SIG-M5 treated with dmso at 0.1 percent for 504 hours (cell line): ENCODE data around the gene BRD1.
"Not testable (repeated sequence)": the region's sequence is repeated elsewhere in the genome, so short reads cannot be mapped to it uniquely, and the experiment has no call there.

Experiments
- DNase-seq: peaks from one replicate; lab custom pipeline; 2025; ENCODE audit not compliant: unreplicated experiment; lab: John Stamatoyannopoulos, UW

BRD1 gene

GRCh38 chr22:49785046-49785521 lies 42.6 kb downstream of the BRD1 start:
- no peak for DNase-seq

- no peak for DNase-seq
Observed at GRCh38 chr22:49784630-49784971, 43.1 kb downstream of the BRD1 start.

- no peak for DNase-seq
Observed at GRCh38 chr22:49783926-49784629, 43.6 kb downstream of the BRD1 start.

DNA sequence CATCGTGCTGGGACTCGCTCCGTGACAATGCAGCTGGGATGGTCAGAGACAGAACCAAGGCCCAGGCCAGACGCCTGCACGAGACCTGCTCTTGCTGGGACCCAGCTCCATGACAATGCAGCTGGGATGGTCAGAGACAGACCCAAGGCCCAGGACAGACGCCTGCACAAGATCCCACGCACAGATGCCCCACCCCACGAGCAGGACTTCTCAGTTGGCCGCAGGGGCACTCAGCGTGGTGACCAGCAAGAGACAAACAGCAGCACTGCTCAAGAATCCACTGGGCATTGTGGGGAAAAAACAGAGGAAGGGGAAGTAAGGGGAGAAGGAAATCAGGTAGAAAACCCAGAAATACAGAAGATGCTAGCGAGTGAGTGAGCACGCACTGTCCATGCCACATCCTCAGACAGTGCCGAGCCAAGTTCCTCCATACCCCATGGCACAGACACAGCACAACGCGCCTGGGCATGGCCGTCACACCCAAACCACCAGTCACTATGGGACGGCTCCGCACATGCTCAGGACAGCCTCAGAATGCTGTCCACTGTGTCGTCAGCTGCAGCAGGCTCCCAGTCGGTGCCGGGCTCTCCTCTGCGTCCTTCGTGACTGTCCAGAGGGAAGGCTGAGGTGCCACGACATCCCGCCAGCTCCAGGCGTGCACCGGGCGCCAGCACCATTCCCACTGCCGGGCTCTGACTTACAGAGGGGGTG lies 44.5 kb downstream of the BRD1 start:
- no peak for DNase-seq

- DNase-seq: not testable (repeated sequence)
Observed at GRCh38 chr22:49781886-49782285, 45.8 kb downstream of the BRD1 start.

- DNase-seq: no peak
Observed at GRCh38 chr22:49781289-49781782, 46.3 kb downstream of the BRD1 start.

- no peak for DNase-seq
Observed at GRCh38 chr22:49780698-49781288, 46.9 kb downstream of the BRD1 start.

DNA sequence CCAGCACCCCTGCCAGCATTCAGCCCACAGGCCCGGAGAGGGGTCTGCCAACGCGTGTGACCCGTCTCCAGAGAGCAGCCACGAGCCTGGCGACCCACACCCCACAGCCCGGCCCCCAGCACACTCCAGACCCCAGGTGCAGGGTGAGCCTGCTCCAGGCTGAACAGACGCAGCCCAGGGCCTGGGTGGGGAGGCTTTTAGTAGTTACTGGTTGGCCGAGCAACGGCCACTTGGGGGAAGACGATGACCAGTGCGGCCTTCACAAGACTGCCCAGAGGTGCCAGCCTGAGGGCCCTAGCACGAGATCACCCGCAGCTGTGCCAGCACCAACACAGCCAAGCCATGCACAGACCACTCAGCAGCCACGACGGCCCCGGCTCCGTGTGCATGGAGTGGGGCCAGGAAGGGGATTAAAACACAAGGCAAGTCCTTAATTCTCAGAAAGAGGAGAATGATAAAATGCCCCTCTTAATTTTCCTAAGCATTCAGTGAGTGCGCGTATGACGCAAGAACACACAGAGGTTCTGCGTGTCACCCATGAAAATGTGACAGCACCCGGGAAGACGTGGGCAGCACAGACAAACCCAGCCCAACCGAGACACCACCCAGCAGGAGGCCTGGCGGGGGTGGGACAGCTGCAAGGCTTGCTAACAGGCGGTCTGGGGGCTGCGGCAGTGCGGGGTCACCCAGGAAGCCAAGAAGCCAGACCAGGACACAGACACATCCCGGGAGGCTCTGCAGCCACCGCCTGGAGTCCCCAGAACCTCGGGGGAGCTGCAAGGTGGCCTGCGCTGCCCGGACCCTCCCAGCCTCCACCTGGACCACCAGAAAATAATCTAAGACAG lies 47.6 kb downstream of the BRD1 start:
- no peak for DNase-seq

DNA sequence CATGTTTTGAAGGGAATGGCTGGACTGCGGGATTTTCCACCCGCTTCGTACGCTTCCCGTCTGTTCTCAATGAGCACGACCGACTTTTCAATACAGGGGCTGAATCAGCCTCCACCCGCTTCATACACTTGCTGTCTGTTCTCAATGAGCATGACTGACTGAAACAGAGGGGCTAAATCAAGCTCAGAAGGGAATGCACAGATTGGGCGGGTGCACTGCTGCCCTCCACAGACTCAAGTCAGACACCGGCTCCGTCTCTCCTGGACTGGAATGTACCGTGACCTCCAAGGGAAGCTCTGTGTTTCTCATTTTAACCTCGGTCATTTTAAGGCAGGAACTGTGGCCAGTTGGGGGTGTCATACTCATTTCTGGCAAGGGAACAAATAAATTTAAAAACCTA lies 48.5 kb downstream of the BRD1 start:
- no peak for DNase-seq

GRCh38 chr22:49777569-49778249 lies 50.0 kb downstream of the BRD1 start:
- no peak for DNase-seq

- no peak for DNase-seq
Observed at GRCh38 chr22:49776891-49777290, 50.8 kb downstream of the BRD1 start.

- no peak for DNase-seq
Observed at GRCh38 chr22:49775867-49776511, 51.7 kb downstream of the BRD1 start.

DNA sequence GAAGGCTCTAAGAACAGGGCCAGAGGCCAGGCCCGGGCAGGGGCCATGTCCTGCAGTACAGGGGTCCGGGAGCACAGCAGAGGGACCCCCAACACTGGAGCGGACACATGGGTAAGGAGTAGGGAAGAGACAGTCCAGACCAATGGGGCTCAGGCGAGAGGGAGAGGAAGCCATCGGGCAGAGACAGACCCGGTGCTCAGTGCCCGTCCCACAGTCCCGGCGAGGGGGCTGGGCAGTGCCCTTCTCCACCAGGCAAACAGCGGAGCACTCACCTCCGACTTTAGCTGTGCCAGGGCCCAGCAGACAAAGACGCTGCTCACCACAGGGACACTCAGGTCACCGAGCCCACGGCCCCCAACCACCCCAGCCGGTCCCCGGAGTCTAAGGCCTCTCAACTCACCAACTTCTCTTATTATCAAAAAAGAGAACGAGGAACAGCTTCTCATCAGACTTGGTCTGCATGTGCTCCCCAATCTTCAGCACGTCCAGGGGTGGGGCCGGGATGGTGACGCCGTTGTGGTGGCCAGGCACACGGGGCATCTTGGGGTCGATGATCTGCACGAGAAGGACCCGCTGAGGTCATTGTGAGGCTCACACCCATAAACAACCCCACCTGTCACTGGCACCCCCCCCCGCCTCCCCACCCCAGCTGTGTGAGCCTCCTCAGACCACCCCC lies 52.3 kb downstream of the BRD1 start:
- no peak for DNase-seq

DNA sequence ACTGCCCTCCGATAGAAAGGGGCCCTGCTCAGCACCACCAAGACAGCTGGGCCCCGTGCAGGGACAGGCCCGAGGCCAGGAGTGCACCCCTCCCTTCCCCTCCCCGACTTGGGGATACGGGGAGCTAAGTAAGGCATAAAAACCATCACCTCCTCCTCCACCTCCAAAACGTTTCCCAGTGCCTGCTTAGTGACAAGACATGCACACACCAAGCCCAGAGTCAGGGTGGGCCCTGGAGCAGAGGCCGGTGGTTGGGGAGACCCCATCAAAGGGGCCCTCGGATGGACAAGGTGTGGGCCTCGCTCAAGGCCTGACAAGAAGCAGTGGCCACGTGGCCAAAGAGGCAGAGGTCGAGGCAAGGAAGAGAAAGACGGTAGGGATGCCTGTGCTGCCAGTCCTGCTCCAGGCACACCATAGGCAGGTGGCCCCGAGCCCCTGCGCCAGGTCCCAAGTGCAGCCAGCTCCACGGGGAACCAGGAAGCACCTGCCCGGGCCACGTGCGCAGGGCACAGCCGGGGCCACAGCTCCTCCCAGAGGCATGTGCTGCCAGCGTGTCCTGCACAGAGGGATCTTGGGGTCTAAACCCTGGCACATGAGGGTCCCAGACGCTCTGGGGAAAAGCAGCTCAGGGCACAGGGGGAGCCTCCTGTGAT lies 53.0 kb downstream of the BRD1 start:
- DNase-seq: no peak

DNA sequence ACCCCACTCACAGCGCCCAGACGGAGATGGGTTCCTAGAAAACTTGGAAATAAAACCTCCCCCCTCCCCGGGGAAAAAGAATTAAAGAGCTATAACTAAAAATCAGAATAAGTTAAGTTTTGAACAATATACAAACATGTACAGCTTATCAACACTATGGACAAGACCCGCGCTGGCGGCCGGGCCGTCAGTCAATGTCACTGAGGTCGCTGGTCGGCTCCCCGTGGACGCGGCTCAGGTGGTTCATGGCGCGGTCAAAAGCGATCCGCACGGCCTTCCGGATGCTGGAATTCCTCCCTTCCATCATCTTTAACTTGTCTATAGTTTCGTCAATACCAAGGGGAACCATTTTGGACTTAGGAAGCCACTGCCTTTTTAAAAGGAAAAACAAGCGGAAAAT lies 53.6 kb downstream of the BRD1 start:
- no peak for DNase-seq

- DNase-seq: no peak
Observed at GRCh38 chr22:49773531-49773930, 54.1 kb downstream of the BRD1 start.

GRCh38 chr22:49772692-49773091 lies 55.0 kb downstream of the BRD1 start:
- no peak for DNase-seq

DNA sequence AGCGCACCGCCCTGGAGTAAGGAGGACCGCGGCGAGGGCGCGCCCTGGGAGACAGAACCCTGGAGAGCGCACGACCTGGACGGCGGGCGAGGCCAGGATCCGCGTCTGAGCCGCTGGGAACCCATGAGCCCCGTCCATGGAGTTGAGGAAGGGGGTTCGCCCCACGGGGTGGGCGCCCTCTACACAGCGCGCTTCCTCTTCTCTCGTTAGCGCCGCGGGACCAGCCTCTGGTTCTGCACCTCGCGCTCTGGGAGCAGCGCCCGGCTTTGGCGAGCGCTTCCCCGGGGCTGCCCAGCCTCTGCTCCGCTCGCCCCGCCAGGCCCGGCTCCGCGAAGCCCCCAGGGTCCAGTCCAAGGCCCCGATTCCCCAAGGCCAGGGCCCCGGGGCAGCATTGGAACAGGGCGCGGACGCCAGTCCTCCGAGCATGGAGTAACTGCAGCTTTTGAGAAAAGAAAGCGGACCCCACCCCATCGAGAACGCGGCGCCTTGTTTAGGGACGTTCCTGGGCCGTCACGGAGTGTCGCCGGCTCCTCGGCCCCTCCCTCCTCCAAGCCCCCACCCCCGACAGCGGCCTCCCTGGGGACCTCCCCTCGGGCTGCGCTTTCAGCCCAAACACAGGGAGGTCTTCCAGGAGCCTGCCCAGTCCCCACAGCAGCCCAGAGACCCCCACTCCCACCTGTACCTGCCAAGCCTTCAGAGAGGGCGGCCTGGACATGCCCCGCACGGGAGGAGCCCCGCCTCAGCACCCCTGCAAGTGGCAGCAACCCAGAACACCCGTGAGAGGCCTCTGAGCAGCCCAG lies 56.2 kb downstream of the BRD1 start:
- no peak for DNase-seq
